Activated B cell treated with CpG ODN at 0.5 μM for 24 hours (primary cell): ENCODE results near the gene ITIH4. TPM values are rescaled to one million over a fixed set of nuclear protein-coding genes. Genes with fewer than 3 reads are reported as not detected.

Experiments
- ATAC-seq: fragments of 200-7000 bp; cut with Tn5 transposase; one replicate; pipeline ENCODE4 v1.10.0; 2021; ENCODE audit warnings: low read depth, mild to moderate bottlenecking, moderate library complexity
- CTCF ChIA-PET: fragments of 350-600 bp; sonication (Branson Sonifier 250); formaldehyde crosslinking; loops from one replicate; lab custom pipeline; 2021; ENCODE audit warnings: antibody characterized with exemption; lab: Charles Lee
- POLR2A ChIA-PET: fragments of 350-600 bp; sonication (Branson Sonifier 250); formaldehyde crosslinking; loops from one replicate; lab custom pipeline; 2021; ENCODE audit warnings: antibody characterized with exemption; lab: Charles Lee
- DNase-seq: peaks from one replicate; pipeline ENCODE4 v3.0.0; 2022
- H3K27ac Mint-ChIP-seq: one replicate; pipeline ENCODE4 v1.8.0; 2020; ENCODE audit warnings: mixed read lengths
- H3K27me3 Mint-ChIP-seq: one replicate; pipeline ENCODE4 v1.8.0; 2021; ENCODE audit warnings: mixed read lengths
- H3K36me3 Mint-ChIP-seq: one replicate; pipeline ENCODE4 v1.8.0; 2021; ENCODE audit warnings: low read depth, mixed read lengths
- H3K4me1 Mint-ChIP-seq: one replicate; pipeline ENCODE4 v1.8.0; 2021; ENCODE audit warnings: mixed read lengths
- H3K4me3 Mint-ChIP-seq: one replicate; pipeline ENCODE4 v1.8.0; 2020; ENCODE audit warnings: mild to moderate bottlenecking, mixed read lengths
- H3K9me3 Mint-ChIP-seq: one replicate; pipeline ENCODE4 v1.8.0; 2020; ENCODE audit warnings: mixed read lengths
- CTCF ChIP-seq: fragments of 200-600 bp; IDR thresholded peaks from one replicate; pipeline ENCODE4 v1.8.0; 2022; ENCODE audit warnings: antibody characterized with exemption, mild to moderate bottlenecking
- intact Hi-C: fragments of 100-400 bp; cut with micrococcal nuclease; formaldehyde crosslinking; loops from one replicate; pipeline ENCODE4 v1.15.1; 2024
- total RNA-seq: library from RNA; stranded (reverse); gene quantifications from 2 replicates; pipeline ENCODE4 v1.2.3, GENCODE V29; 2022

ITIH4 gene
- total RNA-seq, 1 donor from 2014 or later, result 15.7 TPM

GRCh38 chr3:52871761-52872160 is 41.3 kb upstream of the ITIH4 start:
- TF ChIP-seq CTCF, result no peak

GRCh38 chr3:52870471-52870870 is 40.0 kb upstream of the ITIH4 start:
- Mint-ChIP-seq H3K36me3 (peaks cover 10% of the 10 kb centered on the region), H3K4me1 (peaks cover 8% of the 10 kb centered on the region), H3K4me3 (no peak overlapping the region), H3K9me3 (peaks cover 4% of the 10 kb centered on the region), H3K27ac (no peak overlapping the region), H3K27me3 (no peaks in the 10 kb centered on the region)
- POLR2A ChIA-PET, result no interaction called here
- no peak for TF ChIP-seq CTCF
- no peak for DNase-seq
- intact Hi-C loops, result no loop called here
- ATAC-seq, result no peak
- CTCF ChIA-PET, result no interaction called here

More at GRCh38 chr3:52871761-52872160, 41.3 kb upstream of the ITIH4 start:
- Mint-ChIP-seq H3K27ac (no peak overlapping the region), H3K4me1 (peaks cover 8% of the 10 kb centered on the region), H3K9me3 (no peaks in the 10 kb centered on the region), H3K27me3 (no peaks in the 10 kb centered on the region), H3K36me3 (peaks cover 6% of the 10 kb centered on the region), H3K4me3 (no peak overlapping the region)
- intact Hi-C loops, result no loop called here
- ATAC-seq (no peak), DNase-seq (no peak)
- CTCF ChIA-PET, result interaction anchor here (0.7 kb wide), 1 partner anchor 9 kb away, joined by 3 read pairs; no protein-coding TSS in a partner anchor
- POLR2A ChIA-PET, result no interaction called here

- H3K4me1 Mint-ChIP-seq, result no peaks in the 10 kb centered on the region
- H3K27me3 Mint-ChIP-seq, result no peaks in the 10 kb centered on the region
- CTCF ChIA-PET, result no interaction called here
- no peak for ATAC-seq
- no peak for DNase-seq
- no peak overlapping the region for H3K27ac Mint-ChIP-seq
- no peak overlapping the region for H3K4me3 Mint-ChIP-seq
- H3K36me3 Mint-ChIP-seq, result peaks cover 26% of the 10 kb centered on the region
- TF ChIP-seq CTCF, result no peak
- intact Hi-C loops, result no loop called here
- POLR2A ChIA-PET, result no interaction called here
- peaks cover 16% of the 10 kb centered on the region for H3K9me3 Mint-ChIP-seq
These were observed 36.0 kb upstream of the ITIH4 start for GRCh38 chr3:52866427-52866826.

- H3K27ac Mint-ChIP-seq, result no peak overlapping the region
- intact Hi-C loops, result no loop called here
- peaks cover 16% of the 10 kb centered on the region for H3K9me3 Mint-ChIP-seq
- ATAC-seq (no peak), DNase-seq (no peak)
- ChIA-PET POLR2A (no interaction called here), CTCF (no interaction called here)
- no peak for TF ChIP-seq CTCF
- no peak overlapping the region for H3K4me3 Mint-ChIP-seq
- no peaks in the 10 kb centered on the region for H3K27me3 Mint-ChIP-seq
- no peaks in the 10 kb centered on the region for H3K4me1 Mint-ChIP-seq
- H3K36me3 Mint-ChIP-seq, result peaks cover 26% of the 10 kb centered on the region
These were observed 35.5 kb upstream of the ITIH4 start for GRCh38 chr3:52865994-52866393.

- no peak for DNase-seq
- Mint-ChIP-seq H3K27ac (no peak overlapping the region), H3K4me1 (no peaks in the 10 kb centered on the region), H3K4me3 (no peak overlapping the region), H3K27me3 (no peaks in the 10 kb centered on the region), H3K36me3 (peaks cover 31% of the 10 kb centered on the region), H3K9me3 (peaks cover 11% of the 10 kb centered on the region)
- ATAC-seq, result no peak
- POLR2A ChIA-PET, result no interaction called here
- CTCF ChIA-PET, result no interaction called here
- no peak for TF ChIP-seq CTCF
- intact Hi-C loops, result no loop called here
These were observed 29.9 kb upstream of the ITIH4 start for GRCh38 chr3:52860424-52860768.
